ENCODE results near the gene TXNDC8.

DNA sequence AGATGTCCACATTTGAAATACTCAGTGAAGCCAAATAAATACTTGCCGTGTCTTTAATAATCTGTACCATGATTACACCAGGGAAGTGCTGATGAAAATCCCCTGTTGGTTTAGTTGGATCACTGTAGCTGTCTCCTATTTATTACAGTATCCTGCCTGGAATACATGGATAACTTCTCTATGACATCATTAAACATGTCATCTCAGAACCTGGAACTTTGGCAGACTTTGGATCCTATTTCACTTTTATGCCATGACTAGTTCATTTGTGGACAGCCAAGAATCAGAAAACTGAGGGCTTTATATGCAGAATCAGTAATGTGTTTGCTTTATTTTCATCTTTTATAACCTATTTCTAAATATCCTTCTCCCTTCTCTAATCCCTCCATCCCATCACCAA lies at the start of gene TXNDC8:
- TF ChIP-seq, protein P1, sequence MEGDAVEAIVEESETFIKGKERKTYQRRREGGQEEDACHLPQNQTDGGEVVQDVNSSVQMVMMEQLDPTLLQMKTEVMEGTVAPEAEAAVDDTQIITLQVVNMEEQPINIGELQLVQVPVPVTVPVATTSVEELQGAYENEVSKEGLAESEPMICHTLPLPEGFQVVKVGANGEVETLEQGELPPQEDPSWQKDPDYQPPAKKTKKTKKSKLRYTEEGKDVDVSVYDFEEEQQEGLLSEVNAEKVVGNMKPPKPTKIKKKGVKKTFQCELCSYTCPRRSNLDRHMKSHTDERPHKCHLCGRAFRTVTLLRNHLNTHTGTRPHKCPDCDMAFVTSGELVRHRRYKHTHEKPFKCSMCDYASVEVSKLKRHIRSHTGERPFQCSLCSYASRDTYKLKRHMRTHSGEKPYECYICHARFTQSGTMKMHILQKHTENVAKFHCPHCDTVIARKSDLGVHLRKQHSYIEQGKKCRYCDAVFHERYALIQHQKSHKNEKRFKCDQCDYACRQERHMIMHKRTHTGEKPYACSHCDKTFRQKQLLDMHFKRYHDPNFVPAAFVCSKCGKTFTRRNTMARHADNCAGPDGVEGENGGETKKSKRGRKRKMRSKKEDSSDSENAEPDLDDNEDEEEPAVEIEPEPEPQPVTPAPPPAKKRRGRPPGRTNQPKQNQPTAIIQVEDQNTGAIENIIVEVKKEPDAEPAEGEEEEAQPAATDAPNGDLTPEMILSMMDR (IDR thresholded peaks at IDR 0.05) = no peak
- no peak for TF ChIP-seq EZH2phosphoT487 (IDR thresholded peaks at IDR 0.05)
- no peak for TF ChIP-seq EZH2 (IDR thresholded peaks at IDR 0.05)

All from neural progenitor cell (in vitro differentiated cells).